GM18517 (cell line): Measurements from ENCODE around the gene STXBP2.
"Not testable (repeated sequence)": the region's sequence is repeated elsewhere in the genome, so short reads cannot be mapped to it uniquely, and the experiment has no call there.

Experiments used
- ATAC-seq: cut with Tn5 transposase; IDR thresholded peaks from one replicate; pipeline ENCODE4 v1.9.1; 2021; ENCODE audit warnings: mild to moderate bottlenecking, moderate library complexity; ENCODE audit not compliant: unreplicated experiment

The STXBP2 gene

GRCh38 chr19:7631577-7631976 lies 5.3 kb upstream of the STXBP2 start:
- no peak for ATAC-seq

- ATAC-seq = no peak
These were observed 4.3 kb upstream of the STXBP2 start for GRCh38 chr19:7632340-7633203.

- ATAC-seq = no peak
These were observed 3.2 kb upstream of the STXBP2 start, which contains the start of gene PCP2 for GRCh38 chr19:7633698-7634097. PCP2 (minus strand) TSS chr19:7633719; CDS start chr19:7633457, 262 bp downstream.

GRCh38 chr19:7635670-7636069 lies 1.2 kb upstream of the STXBP2 start:
- ATAC-seq = no peak

- no peak for ATAC-seq
These were observed 606 bp upstream of the STXBP2 start for GRCh38 chr19:7636317-7636690.

- ATAC-seq = no peak
These were observed 705 bp downstream of the STXBP2 start for GRCh38 chr19:7637374-7638256.

- ATAC-seq = no peak
These were observed 2.0 kb downstream of the STXBP2 start for GRCh38 chr19:7638802-7639465.

- ATAC-seq = no peak
These were observed 3.0 kb downstream of the STXBP2 start for GRCh38 chr19:7639863-7640348.

GRCh38 chr19:7640803-7641202 lies 3.9 kb downstream of the STXBP2 start:
- no peak for ATAC-seq

GRCh38 chr19:7641290-7642276 lies 4.7 kb downstream of the STXBP2 start:
- ATAC-seq = no peak

- ATAC-seq = no peak
These were observed 5.6 kb downstream of the STXBP2 start for GRCh38 chr19:7642295-7643030.

- no peak for ATAC-seq
These were observed 6.1 kb downstream of the STXBP2 start for GRCh38 chr19:7643031-7643415.

GRCh38 chr19:7643629-7644549 lies 7.0 kb downstream of the STXBP2 start:
- ATAC-seq = not testable (repeated sequence)

- ATAC-seq = no peak
These were observed 7.6 kb downstream of the STXBP2 start for GRCh38 chr19:7644550-7644877.

- ATAC-seq = no peak
These were observed 8.3 kb downstream of the STXBP2 start for GRCh38 chr19:7645163-7645562.

- no peak for ATAC-seq
These were observed 8.9 kb downstream of the STXBP2 start for GRCh38 chr19:7645656-7646425.

- ATAC-seq = no peak
These were observed 9.5 kb downstream of the STXBP2 start for GRCh38 chr19:7646426-7646700.

GRCh38 chr19:7647156-7647555 lies 10.2 kb downstream of the STXBP2 start:
- ATAC-seq = no peak
